ENCODE data around the gene UCK2.

The UCK2 gene

GRCh38 chr1:165842023-165842670 lies 14.7 kb downstream of the UCK2 start:
- no peak for DNase-seq (ENCODE audit: low read depth)
- no peak for TF ChIP-seq CTCF (IDR thresholded peaks at IDR 0.05; ENCODE audit: low read depth, low read length, missing control alignments)
- no peak overlapping the region for H3K4me3 ChIP-seq (ENCODE audit: low read depth, low read length)

GRCh38 chr1:165842671-165843129 lies 15.3 kb downstream of the UCK2 start:
- DNase-seq (ENCODE audit: low read depth), result no peak
- H3K4me3 ChIP-seq (ENCODE audit: low read depth, low read length), result no peak overlapping the region
- no peak for TF ChIP-seq CTCF (IDR thresholded peaks at IDR 0.05; ENCODE audit: low read depth, low read length, missing control alignments)

GRCh38 chr1:165843304-165843703 lies 15.9 kb downstream of the UCK2 start:
- DNase-seq (ENCODE audit: low read depth), result no peak
- no peak overlapping the region for H3K4me3 ChIP-seq (ENCODE audit: low read depth, low read length)
- TF ChIP-seq CTCF (IDR thresholded peaks at IDR 0.05; ENCODE audit: low read depth, low read length, missing control alignments), result no peak

- DNase-seq (ENCODE audit: low read depth), result no peak
- no peak for TF ChIP-seq CTCF (IDR thresholded peaks at IDR 0.05; ENCODE audit: low read depth, low read length, missing control alignments)
- no peak overlapping the region for H3K4me3 ChIP-seq (ENCODE audit: low read depth, low read length)
Observed at GRCh38 chr1:165844114-165844798, 16.8 kb downstream of the UCK2 start.

GRCh38 chr1:165844933-165845332 lies 17.5 kb downstream of the UCK2 start:
- TF ChIP-seq CTCF (IDR thresholded peaks at IDR 0.05; ENCODE audit: low read depth, low read length, missing control alignments), result no peak
- no peak overlapping the region for H3K4me3 ChIP-seq (ENCODE audit: low read depth, low read length)
- no peak for DNase-seq (ENCODE audit: low read depth)

- DNase-seq (ENCODE audit: low read depth), result no peak
- H3K4me3 ChIP-seq (ENCODE audit: low read depth, low read length), result no peak overlapping the region
- no peak for TF ChIP-seq CTCF (IDR thresholded peaks at IDR 0.05; ENCODE audit: low read depth, low read length, missing control alignments)
Observed at GRCh38 chr1:165845569-165845968, 18.2 kb downstream of the UCK2 start.
